ENCODE data around the gene TCHP. TPM values are rescaled to one million over a fixed set of nuclear protein-coding genes. Genes with fewer than 3 reads are reported as not detected.
A peak's percentile ranks its signal among the peaks of the same experiment; 100 is the strongest.
"Not testable (repeated sequence)": the region's sequence is repeated elsewhere in the genome, so short reads cannot be mapped to it uniquely, and the experiment has no call there.

The TCHP gene
- total RNA-seq, 4 donors from 2014 or later, result 23.9 to 120 (median 36.3) TPM

GRCh38 chr12:109896188-109896587 lies 3.9 kb upstream of the TCHP start:
- no peaks in the 10 kb centered on the region for H3K27me3 ChIP-seq
- DNase-seq, result no peak
- no peak overlapping the region for H3K4me3 ChIP-seq
- H3K9me3 ChIP-seq, result no peaks in the 10 kb centered on the region
- H3K36me3 ChIP-seq, result no peaks in the 10 kb centered on the region
- TF ChIP-seq POLR2A (IDR thresholded peaks at IDR 0.05), result no peak
- no peak for TF ChIP-seq CTCF (IDR thresholded peaks at IDR 0.05)
- peaks cover 0 to 4% (median 0%) of the 10 kb centered on the region in 4 donors for H3K4me1 ChIP-seq
- no peak overlapping the region for H3K27ac ChIP-seq

- Histone ChIP-seq H3K36me3 (no peaks in the 10 kb centered on the region), H3K27me3 (no peaks in the 10 kb centered on the region), H3K9me3 (no peaks in the 10 kb centered on the region), H3K4me1 (peaks cover 0 to 12% (median 0%) of the 10 kb centered on the region in 4 donors), H3K27ac (no peak overlapping the region), H3K4me3 (no peak overlapping the region)
- TF ChIP-seq POLR2A (IDR thresholded peaks at IDR 0.05), result no peak
- no peak for TF ChIP-seq CTCF (IDR thresholded peaks at IDR 0.05)
- no peak for DNase-seq
Measured at GRCh38 chr12:109897029-109897428, 3.0 kb upstream of the TCHP start.

- not testable (repeated sequence) for H3K9me3 ChIP-seq, H3K4me3 ChIP-seq, H3K27me3 ChIP-seq, DNase-seq
- Histone ChIP-seq H3K36me3 (peaks cover 0 to 17% (median 0%) of the 10 kb centered on the region in 3 donors), H3K4me1 (peaks cover 0 to 14% (median 0%) of the 10 kb centered on the region in 4 donors), H3K27ac (peak overlapping the region in 2 of 4 donors; percentile 58 to 83)
Measured at GRCh38 chr12:109899345-109899744, 729 bp upstream of the TCHP start.

GRCh38 chr12:109900752-109901580 lies 892 bp downstream of the TCHP start:
- Histone ChIP-seq H3K4me1 (peaks cover 0 to 14% (median 0%) of the 10 kb centered on the region in 4 donors), H3K27ac (peak overlapping the region in 3 of 4 donors; percentile 77 to 83 (median 77)), H3K9me3 (no peaks in the 10 kb centered on the region), H3K36me3 (peaks cover 0 to 33% (median 0%) of the 10 kb centered on the region in 3 donors), H3K4me3 (peak overlapping the region; percentile 50 to 84 (median 82)), H3K27me3 (no peaks in the 10 kb centered on the region)
- TF ChIP-seq CTCF (IDR thresholded peaks at IDR 0.05) (no peak), POLR2A (IDR thresholded peaks at IDR 0.05) (no peak)
- no peak for DNase-seq

GRCh38 chr12:109902891-109903418 lies 2.9 kb downstream of the TCHP start:
- peaks cover 0 to 14% (median 0%) of the 10 kb centered on the region in 4 donors for H3K4me1 ChIP-seq
- no peaks in the 10 kb centered on the region for H3K27me3 ChIP-seq
- no peak for TF ChIP-seq POLR2A (IDR thresholded peaks at IDR 0.05)
- no peak overlapping the region for H3K27ac ChIP-seq
- no peak for DNase-seq
- no peaks in the 10 kb centered on the region for H3K9me3 ChIP-seq
- no peak overlapping the region for H3K4me3 ChIP-seq
- peaks cover 0 to 53% (median 0%) of the 10 kb centered on the region in 3 donors for H3K36me3 ChIP-seq

- TF ChIP-seq CTCF (IDR thresholded peaks at IDR 0.05) (no peak), POLR2A (IDR thresholded peaks at IDR 0.05) (no peak)
- Histone ChIP-seq H3K9me3 (no peaks in the 10 kb centered on the region), H3K27me3 (no peaks in the 10 kb centered on the region), H3K27ac (no peak overlapping the region), H3K36me3 (peaks cover 0 to 76% (median 0%) of the 10 kb centered on the region in 3 donors), H3K4me1 (peaks cover 0 to 14% (median 0%) of the 10 kb centered on the region in 4 donors), H3K4me3 (no peak overlapping the region)
- no peak for DNase-seq
Measured at GRCh38 chr12:109905301-109905700, 5.2 kb downstream of the TCHP start.

All from Peyer's patch (tissue), 4 donors.